ENCODE results near the gene ACSL6.

ACSL6 gene

DNA sequence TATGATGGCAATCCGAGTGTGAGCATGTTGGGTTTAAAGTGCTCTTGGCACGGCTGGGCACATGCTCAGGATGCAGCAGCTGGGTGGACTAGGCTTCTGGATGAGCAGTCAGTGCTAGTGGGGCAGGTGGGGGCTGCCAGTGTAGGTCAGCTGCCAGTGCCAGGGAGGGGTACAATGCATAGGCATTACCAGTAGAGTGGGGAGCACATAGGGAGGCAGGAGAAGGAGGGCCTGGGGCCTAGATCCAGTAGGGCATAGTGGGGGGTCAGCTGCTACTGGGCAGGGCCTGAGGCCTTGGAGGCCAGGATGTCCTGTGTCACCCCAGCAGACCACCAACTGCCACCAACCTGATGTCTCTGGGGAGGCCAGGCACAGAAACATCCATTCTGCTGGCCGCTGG lies 24.2 kb downstream of the ACSL6 start:
- TF ChIP-seq, protein P1, sequence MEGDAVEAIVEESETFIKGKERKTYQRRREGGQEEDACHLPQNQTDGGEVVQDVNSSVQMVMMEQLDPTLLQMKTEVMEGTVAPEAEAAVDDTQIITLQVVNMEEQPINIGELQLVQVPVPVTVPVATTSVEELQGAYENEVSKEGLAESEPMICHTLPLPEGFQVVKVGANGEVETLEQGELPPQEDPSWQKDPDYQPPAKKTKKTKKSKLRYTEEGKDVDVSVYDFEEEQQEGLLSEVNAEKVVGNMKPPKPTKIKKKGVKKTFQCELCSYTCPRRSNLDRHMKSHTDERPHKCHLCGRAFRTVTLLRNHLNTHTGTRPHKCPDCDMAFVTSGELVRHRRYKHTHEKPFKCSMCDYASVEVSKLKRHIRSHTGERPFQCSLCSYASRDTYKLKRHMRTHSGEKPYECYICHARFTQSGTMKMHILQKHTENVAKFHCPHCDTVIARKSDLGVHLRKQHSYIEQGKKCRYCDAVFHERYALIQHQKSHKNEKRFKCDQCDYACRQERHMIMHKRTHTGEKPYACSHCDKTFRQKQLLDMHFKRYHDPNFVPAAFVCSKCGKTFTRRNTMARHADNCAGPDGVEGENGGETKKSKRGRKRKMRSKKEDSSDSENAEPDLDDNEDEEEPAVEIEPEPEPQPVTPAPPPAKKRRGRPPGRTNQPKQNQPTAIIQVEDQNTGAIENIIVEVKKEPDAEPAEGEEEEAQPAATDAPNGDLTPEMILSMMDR (conservative IDR thresholded peaks at IDR 0.05; ENCODE audit: low read depth, low read length) = no peak
- DNase-seq (ENCODE audit: low read depth) = no peak
- H3K4me3 ChIP-seq (ENCODE audit: low read length) = no peak overlapping the region

DNA sequence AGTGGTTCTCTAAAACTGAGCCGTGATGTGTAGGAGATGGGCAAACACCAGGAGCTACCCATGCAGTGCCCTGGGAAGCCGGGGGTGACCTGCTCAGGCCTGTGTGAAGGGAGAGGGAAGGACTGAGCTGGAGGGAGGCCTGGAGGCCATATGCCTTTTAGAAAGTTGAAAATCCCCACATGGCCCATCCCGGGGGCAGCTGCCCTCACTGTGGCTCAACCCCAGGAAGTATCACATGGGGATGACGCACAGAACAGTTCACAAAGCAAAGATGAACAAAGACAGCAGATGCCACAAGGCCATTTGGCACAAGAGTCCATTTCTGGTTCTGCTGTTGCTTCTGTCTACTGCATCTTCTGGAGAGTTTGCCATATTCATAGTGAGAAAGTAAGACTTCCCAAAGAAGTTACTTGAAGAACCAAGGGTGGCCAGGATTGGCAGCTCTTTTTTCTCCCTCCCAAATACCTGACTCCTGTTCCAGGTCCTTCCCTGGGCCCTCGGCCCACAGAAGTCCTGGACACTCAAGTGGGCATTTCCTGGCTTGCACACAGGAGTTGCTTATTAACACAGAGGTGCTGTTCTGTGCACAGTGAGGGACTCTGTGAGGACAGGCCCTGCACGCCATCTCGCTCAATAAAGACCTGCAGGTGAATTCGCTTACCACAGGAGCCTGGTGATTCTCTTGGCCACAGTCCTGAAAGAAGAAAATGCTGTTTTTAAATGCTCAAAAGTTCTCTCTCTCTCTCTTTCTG lies 25.1 kb downstream of the ACSL6 start:
- TF ChIP-seq, protein P1 (conservative IDR thresholded peaks at IDR 0.05; ENCODE audit: low read depth, low read length) = no peak
- no peak for DNase-seq (ENCODE audit: low read depth)
- no peak overlapping the region for H3K4me3 ChIP-seq (ENCODE audit: low read length)

DNA sequence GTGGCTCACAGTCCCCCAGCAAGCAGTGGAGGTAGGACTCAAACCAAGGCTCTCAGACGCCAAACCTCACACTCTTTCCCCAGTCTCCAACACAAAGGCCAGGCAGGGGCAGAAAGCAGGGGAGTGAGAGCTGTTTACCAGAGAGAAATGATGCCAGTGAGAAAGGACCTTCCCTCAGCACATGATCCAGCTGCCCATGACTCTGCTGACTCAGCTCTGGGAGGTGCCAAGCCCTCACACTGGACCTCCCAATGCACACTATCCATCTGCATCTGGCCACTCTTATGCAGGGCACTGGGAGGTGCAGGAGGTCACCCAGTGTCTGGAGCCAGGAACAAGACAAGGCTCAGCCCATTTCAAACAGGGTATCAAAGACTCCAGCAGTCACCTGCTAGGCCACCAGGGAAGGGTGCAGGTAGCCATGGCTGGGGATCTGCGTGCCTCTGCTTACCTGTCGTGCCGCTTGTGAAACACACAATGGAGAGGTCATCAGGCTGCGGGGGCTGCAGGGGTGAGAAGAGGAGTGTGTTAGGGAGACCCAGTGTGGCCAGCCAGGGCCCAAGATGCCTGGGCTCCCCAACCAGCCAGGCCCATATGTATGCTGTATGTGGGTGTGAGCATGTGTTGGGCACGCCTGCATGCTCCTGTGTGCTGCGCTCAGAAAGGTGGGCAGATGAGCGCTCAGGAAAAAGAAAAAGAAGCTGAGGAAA lies 26.3 kb downstream of the ACSL6 start:
- TF ChIP-seq, protein P1 (conservative IDR thresholded peaks at IDR 0.05; ENCODE audit: low read depth, low read length) = no peak
- no peak for DNase-seq (ENCODE audit: low read depth)
- H3K4me3 ChIP-seq (ENCODE audit: low read length) = no peak overlapping the region

DNA sequence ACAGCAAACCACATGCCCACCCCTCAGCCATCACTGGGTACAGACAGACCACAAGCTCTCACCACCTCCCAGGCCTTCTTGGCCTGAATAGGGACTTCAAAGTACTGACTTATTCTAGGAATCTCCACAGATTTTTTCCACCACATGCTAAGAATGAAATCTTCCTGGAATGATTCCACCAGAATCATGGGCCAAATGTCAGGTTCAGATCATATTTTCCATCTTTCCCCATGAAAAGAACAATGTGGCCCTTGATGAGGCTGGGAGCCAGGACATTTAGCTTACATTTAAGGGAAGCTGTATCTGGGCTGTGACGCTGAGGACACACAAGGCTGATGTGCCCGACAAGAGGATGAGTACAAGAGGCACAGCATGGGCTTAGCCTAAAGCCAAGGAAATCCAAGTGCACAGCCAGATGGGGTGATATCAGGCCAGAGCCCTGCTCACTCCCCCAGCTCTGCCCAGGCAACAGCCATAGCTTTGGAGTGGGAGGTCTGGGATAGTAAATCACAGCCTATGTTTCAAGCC lies 28.1 kb downstream of the ACSL6 start:
- H3K4me3 ChIP-seq (ENCODE audit: low read length) = no peak overlapping the region
- TF ChIP-seq, protein P1 (conservative IDR thresholded peaks at IDR 0.05; ENCODE audit: low read depth, low read length) = no peak
- DNase-seq (ENCODE audit: low read depth) = no peak

DNA sequence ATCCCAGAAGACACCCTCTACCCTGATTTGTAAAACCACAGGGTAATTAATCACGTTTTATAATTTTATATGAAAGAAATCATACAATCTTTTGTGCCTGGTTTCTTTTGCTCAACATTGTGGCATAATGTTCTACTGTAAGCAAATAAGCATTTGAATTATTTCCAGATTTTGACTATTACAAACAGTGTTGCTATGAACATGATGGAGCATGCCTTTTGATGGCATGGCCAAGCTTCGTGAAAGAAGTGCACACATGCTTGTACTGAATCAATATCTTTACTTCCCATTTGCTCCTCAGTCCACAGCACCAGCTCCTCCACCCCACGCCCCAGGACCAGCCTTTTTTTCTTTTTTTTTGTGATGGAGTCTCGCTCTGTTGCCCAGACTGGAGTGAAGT lies 29.9 kb downstream of the ACSL6 start:
- no peak for DNase-seq (ENCODE audit: low read depth)
- TF ChIP-seq, protein P1 (conservative IDR thresholded peaks at IDR 0.05; ENCODE audit: low read depth, low read length) = no peak
- H3K4me3 ChIP-seq (ENCODE audit: low read length) = no peak overlapping the region

DNA sequence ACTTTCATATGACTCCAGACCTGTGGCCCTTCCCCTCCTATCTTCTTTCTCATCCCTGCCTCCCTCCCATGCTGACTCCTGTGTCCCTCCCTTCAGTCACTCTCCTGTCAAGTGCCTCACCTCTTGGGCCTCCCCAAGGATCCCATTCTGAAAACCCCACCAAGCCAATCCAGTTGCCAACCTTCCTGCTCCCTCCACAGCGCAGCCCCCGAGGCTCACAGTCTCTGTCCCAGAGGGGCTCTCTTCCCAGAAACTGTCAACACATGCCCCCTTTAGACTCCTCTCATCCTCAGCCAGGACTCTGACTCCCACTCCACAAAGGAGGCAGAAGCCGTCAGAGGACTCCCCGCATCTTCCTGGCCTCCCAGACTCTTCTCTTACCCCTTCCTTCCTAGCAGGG lies 30.8 kb downstream of the ACSL6 start:
- no peak overlapping the region for H3K4me3 ChIP-seq (ENCODE audit: low read length)
- TF ChIP-seq, protein P1 (conservative IDR thresholded peaks at IDR 0.05; ENCODE audit: low read depth, low read length) = no peak
- no peak for DNase-seq (ENCODE audit: low read depth)

Measured in retinal pigment epithelial cell (primary cell).